ENCODE data around the gene ZNF8. TPM values are rescaled to one million over a fixed set of nuclear protein-coding genes. Genes with fewer than 3 reads are reported as not detected.

Gene ZNF8
- total RNA-seq, 1 donor from 2014 or later = 6.4 TPM

GRCh38 chr19:58265100-58265499 lies 13.7 kb upstream of the ZNF8 start:
- H3K27ac ChIP-seq = no peak overlapping the region
- H3K36me3 ChIP-seq = peaks cover 0 to 84% of the 10 kb centered on the region in 2 donors
- H3K4me3 ChIP-seq = no peak overlapping the region
- no peak for DNase-seq (ENCODE audit: extremely low spot score in 2 of 2)
- intact Hi-C loops (cut with DNase I) = no loop called here
- peaks cover 90% of the 10 kb centered on the region for H3K9me3 ChIP-seq
- H3K4me1 ChIP-seq = no peaks in the 10 kb centered on the region
- no peaks in the 10 kb centered on the region for H3K27me3 ChIP-seq
- TF ChIP-seq POLR2A (IDR thresholded peaks at IDR 0.05) (no peak), POLR2AphosphoS5 (IDR thresholded peaks at IDR 0.05; ENCODE audit: insufficient read depth in 1 of 2, low read depth in 1 of 2) (no peak), CTCF (IDR thresholded peaks at IDR 0.05) (no peak)

GRCh38 chr19:58268344-58268743 lies 10.4 kb upstream of the ZNF8 start:
- Histone ChIP-seq H3K9me3 (peaks cover 79% of the 10 kb centered on the region), H3K36me3 (peaks cover 0 to 75% of the 10 kb centered on the region in 2 donors), H3K4me3 (no peak overlapping the region), H3K27me3 (no peaks in the 10 kb centered on the region), H3K4me1 (no peaks in the 10 kb centered on the region), H3K27ac (no peak overlapping the region)
- DNase-seq (ENCODE audit: extremely low spot score in 2 of 2) = no peak
- TF ChIP-seq POLR2A (IDR thresholded peaks at IDR 0.05) (no peak), POLR2AphosphoS5 (IDR thresholded peaks at IDR 0.05; ENCODE audit: insufficient read depth in 1 of 2, low read depth in 1 of 2) (no peak), CTCF (IDR thresholded peaks at IDR 0.05) (no peak)
- intact Hi-C loops (cut with DNase I) = no loop called here

- Histone ChIP-seq H3K27ac (no peak overlapping the region), H3K27me3 (no peaks in the 10 kb centered on the region), H3K36me3 (peaks cover 0 to 54% of the 10 kb centered on the region in 2 donors), H3K4me1 (peaks cover 12% of the 10 kb centered on the region), H3K4me3 (no peak overlapping the region), H3K9me3 (peaks cover 39% of the 10 kb centered on the region)
- intact Hi-C loops (cut with DNase I) = no loop called here
- TF ChIP-seq POLR2AphosphoS5 (IDR thresholded peaks at IDR 0.05; ENCODE audit: insufficient read depth in 1 of 2, low read depth in 1 of 2) = no peak
- TF ChIP-seq POLR2A (IDR thresholded peaks at IDR 0.05) = no peak
- TF ChIP-seq CTCF (IDR thresholded peaks at IDR 0.05) = no peak
- no peak for DNase-seq (ENCODE audit: extremely low spot score in 2 of 2)
Measured at GRCh38 chr19:58274771-58275201, 4.0 kb upstream of the ZNF8 start.

DNA sequence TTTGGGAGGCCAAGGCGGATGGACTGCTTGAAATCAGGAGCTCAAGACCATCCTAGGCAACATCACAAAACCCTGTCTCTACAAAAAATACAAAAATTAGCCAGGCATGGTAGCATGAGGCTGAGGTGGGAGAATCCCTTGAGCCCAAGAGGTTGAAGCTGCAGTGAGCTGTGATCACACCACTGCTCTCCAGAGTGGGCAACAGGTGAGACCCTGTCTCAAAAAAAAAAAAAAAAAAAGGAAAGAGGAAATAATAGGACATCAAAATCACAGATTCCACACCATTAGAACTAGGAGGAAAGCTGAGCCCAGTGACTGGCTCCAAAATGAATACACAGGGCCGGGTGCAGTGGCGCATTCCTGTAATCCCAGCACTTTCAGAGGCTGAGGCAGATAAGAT lies 3.2 kb upstream of the ZNF8 start:
- H3K4me1 ChIP-seq = peaks cover 20% of the 10 kb centered on the region
- intact Hi-C loops (cut with DNase I) = no loop called here
- H3K36me3 ChIP-seq = peaks cover 0 to 54% of the 10 kb centered on the region in 2 donors
- no peaks in the 10 kb centered on the region for H3K27me3 ChIP-seq
- no peak for DNase-seq (ENCODE audit: extremely low spot score in 2 of 2)
- H3K9me3 ChIP-seq = peaks cover 39% of the 10 kb centered on the region
- H3K27ac ChIP-seq = no peak overlapping the region
- TF ChIP-seq POLR2AphosphoS5 (IDR thresholded peaks at IDR 0.05; ENCODE audit: insufficient read depth in 1 of 2, low read depth in 1 of 2) (no peak), CTCF (IDR thresholded peaks at IDR 0.05) (no peak)
- no peak overlapping the region for H3K4me3 ChIP-seq

- Histone ChIP-seq H3K4me3 (no peak overlapping the region), H3K27me3 (no peaks in the 10 kb centered on the region), H3K4me1 (peaks cover 30% of the 10 kb centered on the region), H3K36me3 (peaks cover 0 to 43% of the 10 kb centered on the region in 2 donors), H3K9me3 (peaks cover 27% of the 10 kb centered on the region), H3K27ac (no peak overlapping the region)
- intact Hi-C loops (cut with DNase I) = no loop called here
- no peak for TF ChIP-seq POLR2AphosphoS5 (IDR thresholded peaks at IDR 0.05; ENCODE audit: insufficient read depth in 1 of 2, low read depth in 1 of 2)
- no peak for DNase-seq (ENCODE audit: extremely low spot score in 2 of 2)
Measured at GRCh38 chr19:58277197-58277596, 1.6 kb upstream of the ZNF8 start.
